Peyer's patch (tissue), 4 donors: ENCODE results near the gene CD93.

Experiments used
- POLR2A ChIP-seq, 2 donors: fragments of 450-650 bp; IDR thresholded peaks; one replicate each; pipeline ENCODE4 v1.5.1; 2017; ENCODE audit warnings: antibody characterized with exemption in 2 of 2, mild to moderate bottlenecking in 2 of 2, moderate library complexity in 2 of 2
- TF ChIP-seq, protein P1 (sequence below), 6 experiments: fragments of 450-650 bp in 4 of 6; fragments of 200-600 bp in 2 of 6; sonication (generic) in 1 of 6; IDR thresholded peaks; one replicate each; pipeline ENCODE4 v1.5.1; 2017 to 2019; ENCODE audit warnings: antibody characterized with exemption in 6 of 6, mild to moderate bottlenecking in 3 of 6, moderate library complexity in 1 of 6

DNA sequence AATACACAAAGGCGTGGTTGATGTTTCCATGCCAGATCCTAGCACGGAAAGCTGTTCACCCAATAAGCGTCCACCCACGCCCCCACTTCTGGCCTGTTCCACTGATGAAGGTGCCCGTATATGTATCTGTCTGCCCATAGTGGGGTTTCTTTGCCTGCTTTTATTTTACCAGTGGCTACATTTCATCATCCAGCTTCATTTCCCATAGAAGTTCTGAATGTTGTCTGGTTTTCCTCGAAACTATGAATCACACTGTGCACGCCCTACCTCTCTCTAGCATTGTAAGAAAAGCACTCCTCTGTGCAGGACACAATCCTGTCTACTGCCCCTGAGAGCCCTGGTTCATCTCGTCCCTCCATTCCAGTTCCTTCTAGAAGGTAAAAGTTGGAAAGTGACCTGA lies 8.8 kb upstream of the CD93 start:
- TF ChIP-seq, protein P1, sequence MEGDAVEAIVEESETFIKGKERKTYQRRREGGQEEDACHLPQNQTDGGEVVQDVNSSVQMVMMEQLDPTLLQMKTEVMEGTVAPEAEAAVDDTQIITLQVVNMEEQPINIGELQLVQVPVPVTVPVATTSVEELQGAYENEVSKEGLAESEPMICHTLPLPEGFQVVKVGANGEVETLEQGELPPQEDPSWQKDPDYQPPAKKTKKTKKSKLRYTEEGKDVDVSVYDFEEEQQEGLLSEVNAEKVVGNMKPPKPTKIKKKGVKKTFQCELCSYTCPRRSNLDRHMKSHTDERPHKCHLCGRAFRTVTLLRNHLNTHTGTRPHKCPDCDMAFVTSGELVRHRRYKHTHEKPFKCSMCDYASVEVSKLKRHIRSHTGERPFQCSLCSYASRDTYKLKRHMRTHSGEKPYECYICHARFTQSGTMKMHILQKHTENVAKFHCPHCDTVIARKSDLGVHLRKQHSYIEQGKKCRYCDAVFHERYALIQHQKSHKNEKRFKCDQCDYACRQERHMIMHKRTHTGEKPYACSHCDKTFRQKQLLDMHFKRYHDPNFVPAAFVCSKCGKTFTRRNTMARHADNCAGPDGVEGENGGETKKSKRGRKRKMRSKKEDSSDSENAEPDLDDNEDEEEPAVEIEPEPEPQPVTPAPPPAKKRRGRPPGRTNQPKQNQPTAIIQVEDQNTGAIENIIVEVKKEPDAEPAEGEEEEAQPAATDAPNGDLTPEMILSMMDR (IDR thresholded peaks at IDR 0.05), result no peak
- TF ChIP-seq POLR2A (IDR thresholded peaks at IDR 0.05), result no peak
